Epithelial cell of esophagus (primary cell): Measurements from ENCODE around the gene PTS.

Experiments
- DNase-seq: peaks from one replicate; pipeline ENCODE4 v3.0.0; 2010; ENCODE audit warnings: low read depth
- H3K4me3 ChIP-seq: 2 replicates; pipeline ENCODE4 v1.5.1; 2011; ENCODE audit warnings: mild to moderate bottlenecking, low read length, control low read depth
- CTCF ChIP-seq: IDR thresholded peaks from 2 replicates; pipeline ENCODE4 v1.5.1; 2011; ENCODE audit warnings: low read depth, mild to moderate bottlenecking, low read length, control low read depth, inconsistent platforms; ENCODE audit not compliant: insufficient read depth; ENCODE audit errors: missing control alignments

The PTS gene

DNA sequence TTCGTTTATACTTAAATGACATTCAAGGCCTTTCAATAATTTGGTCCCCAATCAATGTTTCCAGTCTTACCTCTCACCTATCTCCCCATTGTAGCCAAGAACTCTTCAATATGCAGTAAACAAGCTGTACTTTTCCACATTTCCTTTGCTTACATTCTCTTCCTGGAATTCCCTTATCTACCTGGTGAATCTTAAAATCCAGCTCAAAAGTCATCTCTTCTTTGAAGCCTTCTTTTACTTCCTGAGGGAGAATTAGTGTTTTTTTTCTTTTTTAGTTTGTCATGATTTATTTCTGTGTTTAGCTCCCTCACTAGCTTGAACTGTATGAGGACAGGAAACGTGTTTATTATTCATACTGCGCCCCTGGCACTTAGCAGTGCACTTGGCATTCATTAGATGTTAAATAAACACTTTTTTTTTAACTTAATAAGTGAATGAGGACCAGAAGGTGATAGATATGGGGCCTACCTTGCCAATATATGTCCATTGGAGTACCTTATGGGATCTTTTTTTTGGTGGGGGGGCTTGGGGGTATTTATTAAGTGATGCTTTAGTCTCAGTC, 4.9 kb upstream of the PTS start:
- no peak overlapping the region for H3K4me3 ChIP-seq
- no peak for TF ChIP-seq CTCF
- peak; percentile 60 for DNase-seq

DNA sequence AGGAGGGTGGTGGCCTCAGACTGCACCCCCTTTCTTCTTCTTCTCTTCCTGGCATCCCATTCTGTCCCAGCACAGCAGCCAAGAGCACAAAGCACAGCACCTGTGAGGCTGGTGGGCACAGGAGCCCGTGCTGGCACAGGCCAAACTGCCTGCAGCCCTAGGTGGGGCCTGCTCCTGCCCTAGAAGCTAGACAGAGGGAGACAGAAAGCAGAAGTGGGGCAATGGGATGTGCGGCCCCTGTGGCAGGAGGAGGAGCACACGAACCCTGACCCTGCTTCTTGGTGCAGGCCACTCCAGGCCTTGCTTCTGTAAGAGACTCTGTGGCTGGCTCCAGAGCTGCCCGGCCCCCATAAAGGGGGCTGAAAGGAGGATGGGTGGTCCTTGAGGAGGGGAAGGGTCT, 3.9 kb upstream of the PTS start:
- TF ChIP-seq CTCF, result no peak
- no peak for DNase-seq
- H3K4me3 ChIP-seq, result no peak overlapping the region

- TF ChIP-seq CTCF, result no peak
- peak; percentile 78 for DNase-seq
- no peak overlapping the region for H3K4me3 ChIP-seq
These were observed 3.1 kb upstream of the PTS start for GRCh38 chr11:112223121-112223520.

GRCh38 chr11:112223754-112224532, 2.3 kb upstream of the PTS start:
- no peak overlapping the region for H3K4me3 ChIP-seq
- TF ChIP-seq CTCF, result no peak
- no peak for DNase-seq

DNA sequence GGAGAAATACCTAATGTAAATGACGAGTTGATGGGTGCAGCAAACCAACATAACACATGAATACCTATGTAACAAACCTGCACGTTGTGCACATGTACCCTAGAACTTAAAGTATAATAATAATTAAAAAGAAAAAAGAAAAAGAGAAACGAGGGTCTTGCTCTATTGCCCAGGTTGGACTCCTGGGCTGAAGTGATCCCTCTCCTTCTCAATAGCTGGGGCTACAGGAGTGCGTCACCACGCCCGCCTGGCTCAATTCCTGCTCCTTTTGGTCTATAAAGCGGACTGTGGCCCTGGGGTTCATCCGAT, 521 bp upstream of the PTS start:
- peak overlapping the region; percentile 81 for H3K4me3 ChIP-seq
- no peak for TF ChIP-seq CTCF
- DNase-seq, result no peak

DNA sequence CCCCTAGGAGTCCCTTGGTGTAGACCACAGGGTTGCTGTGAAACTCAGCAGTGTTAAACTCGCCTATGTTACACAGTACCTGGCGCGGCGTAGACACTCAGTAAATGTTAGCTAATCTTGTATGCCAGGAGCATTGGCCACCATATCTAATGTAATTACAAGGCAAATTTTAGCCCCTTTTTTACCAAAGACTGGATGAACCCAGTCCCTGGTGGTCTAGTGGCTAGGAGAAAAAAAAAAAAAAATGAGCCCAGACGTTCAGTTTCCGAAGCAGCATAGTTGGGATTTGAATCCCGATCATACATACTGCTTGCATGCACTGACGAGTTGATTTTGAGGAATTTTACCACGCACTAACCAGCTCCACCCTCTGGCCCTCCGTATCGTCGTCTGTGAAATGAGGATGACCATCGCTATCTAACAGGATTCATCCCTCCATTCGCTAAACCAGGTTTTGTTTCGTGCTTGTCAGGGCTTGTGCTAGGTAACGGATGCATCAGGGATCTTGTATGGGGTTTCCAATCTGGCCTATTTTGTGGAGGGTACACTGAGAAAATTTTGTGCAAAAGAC, 688 bp downstream of the PTS start:
- TF ChIP-seq CTCF, result no peak
- peak overlapping the region; percentile 81 for H3K4me3 ChIP-seq
- DNase-seq, result peak; percentile 39
